IMR-90 (cell line): Measurements from ENCODE around the gene STRADA. TPM values are rescaled to one million over a fixed set of nuclear protein-coding genes. Genes with fewer than 3 reads are reported as not detected.

Experiments
- ATAC-seq: fragments of 200-7000 bp; cut with Tn5 transposase; 2 replicates; pipeline ENCODE4 v1.9.1; 2020; ENCODE audit warnings: low read depth, mild to moderate bottlenecking, moderate library complexity
- BruUV-seq: library from RNA; stranded (reverse); fragments of 400-500 nt; replicated peaks from 2 replicates; lab custom pipeline; 2021; lab: Mats Ljungman, UMichigan
- CTCF ChIA-PET: fragments of 300-600 bp; formaldehyde crosslinking; extraction: SDS; loops from one replicate; lab custom pipeline; 2021; ENCODE audit warnings: antibody characterized with exemption; lab: Yijun Ruan, JAX
- POLR2A ChIA-PET: fragments of 300-600 bp; sonication (Branson Sonifier 250); formaldehyde crosslinking; loops from one replicate; lab custom pipeline; 2022; ENCODE audit warnings: antibody characterized with exemption; ENCODE audit not compliant: unreplicated experiment; lab: Charles Lee
- DNase-seq: peaks from one replicate; pipeline ENCODE4 v3.0.0; 2013
- H2AFZ ChIP-seq: replicated peaks from 2 replicates; pipeline ENCODE3; 2013; ENCODE audit warnings: low read length, mild to moderate bottlenecking; ENCODE audit not compliant: poor library complexity
- H2AK5ac ChIP-seq: 2 replicates; pipeline ENCODE4 v1.6.1; 2013; ENCODE audit warnings: low read depth, low read length, inconsistent platforms
- H2AK9ac ChIP-seq: replicated peaks from 2 replicates; pipeline ENCODE3; 2013; ENCODE audit warnings: mild to moderate bottlenecking, low read depth, low read length, moderate library complexity; ENCODE audit not compliant: poor library complexity
- H2BK120ac ChIP-seq: 2 replicates; pipeline ENCODE4 v1.6.1; 2013; ENCODE audit warnings: low read depth, low read length, inconsistent platforms
- H2BK15ac ChIP-seq: 3 replicates; pipeline ENCODE4 v1.6.1; 2013; ENCODE audit warnings: low read depth, low read length, inconsistent platforms
- H2BK20ac ChIP-seq: 2 replicates; pipeline ENCODE4 v1.6.1; 2013; ENCODE audit warnings: low read depth, mild to moderate bottlenecking, inconsistent platforms, low read length, moderate library complexity
- H2BK5ac ChIP-seq: 2 replicates; pipeline ENCODE4 v1.6.1; 2013; ENCODE audit warnings: mild to moderate bottlenecking, low read depth, low read length, inconsistent platforms; ENCODE audit not compliant: poor library complexity, severe bottlenecking
- H3K14ac ChIP-seq: replicated peaks from 2 replicates; pipeline ENCODE4 v1.6.1; 2013; ENCODE audit warnings: low read depth, low read length, inconsistent platforms
- H3K18ac ChIP-seq: 2 replicates; pipeline ENCODE4 v1.6.1; 2013; ENCODE audit warnings: low read depth, low read length, control low read depth
- H3K23ac ChIP-seq: 2 replicates; pipeline ENCODE4 v1.6.1; 2013; ENCODE audit warnings: low read depth, low read length, inconsistent platforms
- H3K27ac ChIP-seq: 2 replicates; pipeline ENCODE4 v1.5.1; 2013; ENCODE audit warnings: mild to moderate bottlenecking, control low read depth, low read length; ENCODE audit not compliant: insufficient read depth
- H3K27me3 ChIP-seq: 2 replicates; pipeline ENCODE4 v1.6.1; 2013; ENCODE audit warnings: low read length; ENCODE audit not compliant: control insufficient read depth, insufficient read depth
- H3K36me3 ChIP-seq: 2 replicates; pipeline ENCODE4 v1.6.1; 2013; ENCODE audit warnings: low read length, mixed read lengths; ENCODE audit not compliant: control insufficient read depth, insufficient read depth
- H3K4ac ChIP-seq: 2 replicates; pipeline ENCODE4 v1.6.1; 2013; ENCODE audit warnings: low read depth, low read length, inconsistent platforms
- H3K4me1 ChIP-seq: 2 replicates; pipeline ENCODE4 v1.6.1; 2013; ENCODE audit warnings: low read length, mixed read lengths; ENCODE audit not compliant: control insufficient read depth, insufficient read depth
- H3K4me2 ChIP-seq: 2 replicates; pipeline ENCODE4 v1.6.1; 2013; ENCODE audit warnings: low read depth, mild to moderate bottlenecking, control low read depth, low read length, moderate library complexity
- H3K4me3 ChIP-seq: 2 replicates; pipeline ENCODE4 v1.5.1; 2013; ENCODE audit warnings: low read depth, mild to moderate bottlenecking, control low read depth, low read length, moderate library complexity; ENCODE audit not compliant: insufficient read depth
- H3K56ac ChIP-seq: 2 replicates; pipeline ENCODE4 v1.6.1; 2013; ENCODE audit warnings: low read length, inconsistent platforms; ENCODE audit not compliant: insufficient read depth; ENCODE audit errors: extremely low read depth
- H3K79me1 ChIP-seq, 2 experiments: 2 replicates each; pipeline ENCODE4 v1.6.1; 2013; ENCODE audit warnings: low read length in 2 of 2, inconsistent platforms in 1 of 2, low read depth in 1 of 2
- H3K9ac ChIP-seq: 2 replicates; pipeline ENCODE4 v1.6.1; 2013; ENCODE audit warnings: low read depth, low read length, control low read depth
- H3K9me1 ChIP-seq: 2 replicates; pipeline ENCODE4 v1.6.1; 2013; ENCODE audit warnings: low read length, inconsistent platforms; ENCODE audit not compliant: insufficient read depth
- H3K9me3 ChIP-seq: 2 replicates; pipeline ENCODE4 v1.6.1; 2013; ENCODE audit warnings: low read length; ENCODE audit not compliant: control insufficient read depth, insufficient read depth
- H4K20me1 ChIP-seq: 2 replicates; pipeline ENCODE4 v1.6.1; 2013; ENCODE audit warnings: low read length, inconsistent platforms; ENCODE audit not compliant: insufficient read depth
- H4K5ac ChIP-seq: 2 replicates; pipeline ENCODE4 v1.6.1; 2013; ENCODE audit warnings: mild to moderate bottlenecking, low read depth, low read length, control low read depth
- H4K8ac ChIP-seq, 2 experiments: 2 replicates each; pipeline ENCODE4 v1.6.1; 2013; ENCODE audit warnings: low read depth in 2 of 2, low read length in 2 of 2, control low read depth in 1 of 2, inconsistent platforms in 1 of 2
- H4K91ac ChIP-seq: 2 replicates; pipeline ENCODE4 v1.6.1; 2013; ENCODE audit warnings: low read depth, low read length, inconsistent platforms; ENCODE audit not compliant: insufficient read depth
- WGBS, 2 experiments: methylation state at CpG; one replicate each; pipeline versions ENCODE4 v1.1.5 to v1.1.7; 2013; ENCODE audit warnings: missing lambda C conversion rate in 2 of 2; ENCODE audit not compliant: insufficient read length in 1 of 2; ENCODE audit errors: extremely low coverage in 2 of 2; 5-methylcytosine and 5-hydroxymethylcytosine counted together
- dilution Hi-C: fragments of 300-500 bp; cut with HindIII; formaldehyde crosslinking; loops from one replicate; pipeline ENCODE4 v1.14.3; 2018; ENCODE audit warnings: low sequenced_read_pairs; ENCODE audit not compliant: unreplicated experiment
- in situ Hi-C: fragments of 300-500 bp; cut with MboI; formaldehyde crosslinking; loops from 3 replicates; pipeline ENCODE4 v1.14.3; 2019; ENCODE audit warnings: low sequenced_read_pairs, inconsistent platforms, mixed read lengths
- intact Hi-C: fragments of 100-400 bp; cut with micrococcal nuclease; formaldehyde crosslinking; loops from 2 replicates; pipeline ENCODE4 v1.10.0; 2022
- polyA plus RNA-seq, 3 experiments: library from polyadenylated mRNA; depleted of rRNA; stranded (reverse); fragments of >200 nt; gene quantifications; 2 replicates each; pipeline ENCODE4 v1.2.3, GENCODE V29; 2012; ENCODE audit warnings: low replicate concordance in 1 of 3
- total RNA-seq: library from RNA; depleted of rRNA; stranded (reverse); fragments of >200 nt; gene quantifications from 2 replicates; pipeline ENCODE4 v1.2.3, GENCODE V29; 2012
- TF ChIP-seq, protein P1 (sequence below): conservative IDR thresholded peaks from 2 replicates; pipeline ENCODE4 v1.5.1; 2012; ENCODE audit warnings: mild to moderate bottlenecking, low read depth, low read length, improper control_type of control experiment

Gene STRADA
- total and polyA plus RNA-seq, 2 of the 4 experiments (the other 2 are of a cell fraction), result 19.9 to 30.9 TPM

DNA sequence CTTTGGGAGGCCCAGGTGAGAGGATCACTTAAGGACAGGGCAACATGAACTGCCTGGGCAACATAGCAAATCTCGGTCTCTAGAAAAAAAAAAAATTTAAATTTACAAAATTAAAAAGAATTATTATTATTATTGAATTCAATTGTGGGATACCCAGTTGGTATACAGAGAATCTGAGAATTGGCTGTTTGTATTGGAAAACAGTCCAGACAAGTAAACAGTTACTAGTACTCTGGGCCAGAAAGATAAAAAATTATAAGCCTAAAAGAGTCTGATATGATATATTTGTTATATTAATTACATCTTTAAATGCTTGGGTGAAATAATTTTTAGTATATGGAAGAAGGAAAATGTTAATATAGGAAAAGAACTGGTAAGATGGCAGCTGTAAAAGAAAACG is 16.8 kb upstream of the STRADA start:
- CTCF ChIA-PET, result no interaction called here
- H3K23ac ChIP-seq, result no peak overlapping the region
- DNase-seq, result no peak
- no peak overlapping the region for H2AK9ac ChIP-seq
- H2AFZ ChIP-seq, result no peak overlapping the region
- POLR2A ChIA-PET, result no interaction called here
- no peaks in the 10 kb centered on the region for H3K4me1 ChIP-seq
- H4K8ac ChIP-seq, result no peak overlapping the region
- H3K4me2 ChIP-seq, result no peak overlapping the region
- intact Hi-C loops, result loop anchor here (5.0 kb wide), 1 partner anchor 39 kb away; no protein-coding TSS in a partner anchor
- peaks cover 46% of the 10 kb centered on the region for H3K36me3 ChIP-seq
- no peak overlapping the region for H3K27ac ChIP-seq
- peaks cover 14 to 24% of the 10 kb centered on the region in 2 experiments for H3K79me1 ChIP-seq
- ATAC-seq, result no peak
- no peak overlapping the region for H3K56ac ChIP-seq
- no peak overlapping the region for H3K4me3 ChIP-seq
- H3K9me1 ChIP-seq, result no peaks in the 10 kb centered on the region; the same call in 1 of the 2 replicates
- H3K27me3 ChIP-seq, result no peaks in the 10 kb centered on the region
- no peaks in the 10 kb centered on the region for H4K20me1 ChIP-seq
- no peak overlapping the region for H3K14ac ChIP-seq
- in situ Hi-C loops, result no loop called here
- no peak overlapping the region for H2AK5ac ChIP-seq
- H4K91ac ChIP-seq, result no peak overlapping the region
- H3K4ac ChIP-seq, result no peak overlapping the region
- no peak overlapping the region for H3K9ac ChIP-seq
- H2BK120ac ChIP-seq, result no peak overlapping the region
- no peak overlapping the region for H4K5ac ChIP-seq
- no peak overlapping the region for H3K18ac ChIP-seq
- no CpG with 5 or more reads among the region's 2 CpGs for WGBS, 2 experiments
- TF ChIP-seq, protein P1, sequence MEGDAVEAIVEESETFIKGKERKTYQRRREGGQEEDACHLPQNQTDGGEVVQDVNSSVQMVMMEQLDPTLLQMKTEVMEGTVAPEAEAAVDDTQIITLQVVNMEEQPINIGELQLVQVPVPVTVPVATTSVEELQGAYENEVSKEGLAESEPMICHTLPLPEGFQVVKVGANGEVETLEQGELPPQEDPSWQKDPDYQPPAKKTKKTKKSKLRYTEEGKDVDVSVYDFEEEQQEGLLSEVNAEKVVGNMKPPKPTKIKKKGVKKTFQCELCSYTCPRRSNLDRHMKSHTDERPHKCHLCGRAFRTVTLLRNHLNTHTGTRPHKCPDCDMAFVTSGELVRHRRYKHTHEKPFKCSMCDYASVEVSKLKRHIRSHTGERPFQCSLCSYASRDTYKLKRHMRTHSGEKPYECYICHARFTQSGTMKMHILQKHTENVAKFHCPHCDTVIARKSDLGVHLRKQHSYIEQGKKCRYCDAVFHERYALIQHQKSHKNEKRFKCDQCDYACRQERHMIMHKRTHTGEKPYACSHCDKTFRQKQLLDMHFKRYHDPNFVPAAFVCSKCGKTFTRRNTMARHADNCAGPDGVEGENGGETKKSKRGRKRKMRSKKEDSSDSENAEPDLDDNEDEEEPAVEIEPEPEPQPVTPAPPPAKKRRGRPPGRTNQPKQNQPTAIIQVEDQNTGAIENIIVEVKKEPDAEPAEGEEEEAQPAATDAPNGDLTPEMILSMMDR, result no peak
- dilution Hi-C loops, result no loop called here
- no peak overlapping the region for H2BK20ac ChIP-seq
- H2BK5ac ChIP-seq, result no peak overlapping the region
- BruUV-seq, result no TSS peak
- no peak overlapping the region for H2BK15ac ChIP-seq
- H3K9me3 ChIP-seq, result no peaks in the 10 kb centered on the region
